ENCODE results near the gene ABCA2.

ABCA2 gene

DNA sequence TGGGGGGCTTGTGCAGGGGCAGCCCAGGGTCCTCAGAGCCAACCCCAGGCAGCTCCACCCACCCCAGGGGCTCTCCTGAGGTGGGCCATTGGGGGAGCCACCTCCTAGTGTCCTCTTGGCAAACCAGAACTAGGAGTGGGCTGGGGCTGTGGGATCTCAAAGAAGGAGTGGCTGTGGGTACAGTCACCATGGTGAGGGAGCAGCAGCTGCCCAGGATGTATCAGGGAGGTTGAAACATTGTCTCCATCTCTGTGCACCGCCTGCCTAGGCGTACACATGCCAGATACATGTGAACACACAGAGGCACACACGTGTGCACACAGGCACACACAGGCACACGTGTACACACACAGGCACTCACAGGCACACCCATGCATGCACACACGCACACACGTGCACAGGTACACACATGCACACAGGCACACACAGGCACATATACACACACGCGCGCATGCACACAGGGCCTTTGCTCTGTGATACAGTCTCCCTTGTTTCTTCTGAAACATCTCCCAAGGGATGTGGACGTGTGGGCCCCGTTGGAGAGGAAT, 65.3 kb downstream of the ABCA2 start:
- DNase-seq (ENCODE audit: low read depth) = no peak

DNA sequence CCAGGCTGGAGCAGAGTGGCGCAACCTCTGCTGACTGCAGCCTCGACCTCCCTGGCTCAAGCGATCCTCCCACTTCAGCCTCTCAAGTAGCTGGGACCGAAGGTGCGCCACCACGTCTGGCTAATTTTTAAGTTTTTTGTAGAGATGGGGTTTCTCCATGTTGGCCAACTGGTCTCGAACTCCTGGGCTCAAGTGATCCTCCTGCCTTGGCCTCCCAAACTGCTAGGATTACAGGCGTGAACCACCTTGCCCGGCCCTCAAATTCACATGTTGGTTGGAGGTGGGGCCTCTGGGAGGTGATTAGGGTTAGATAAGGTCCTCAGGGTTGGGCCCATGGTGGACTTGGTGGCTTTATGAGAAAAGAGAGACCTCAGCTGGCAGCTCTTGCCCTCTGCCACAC, 65.9 kb downstream of the ABCA2 start:
- DNase-seq (ENCODE audit: low read depth) = no peak

DNA sequence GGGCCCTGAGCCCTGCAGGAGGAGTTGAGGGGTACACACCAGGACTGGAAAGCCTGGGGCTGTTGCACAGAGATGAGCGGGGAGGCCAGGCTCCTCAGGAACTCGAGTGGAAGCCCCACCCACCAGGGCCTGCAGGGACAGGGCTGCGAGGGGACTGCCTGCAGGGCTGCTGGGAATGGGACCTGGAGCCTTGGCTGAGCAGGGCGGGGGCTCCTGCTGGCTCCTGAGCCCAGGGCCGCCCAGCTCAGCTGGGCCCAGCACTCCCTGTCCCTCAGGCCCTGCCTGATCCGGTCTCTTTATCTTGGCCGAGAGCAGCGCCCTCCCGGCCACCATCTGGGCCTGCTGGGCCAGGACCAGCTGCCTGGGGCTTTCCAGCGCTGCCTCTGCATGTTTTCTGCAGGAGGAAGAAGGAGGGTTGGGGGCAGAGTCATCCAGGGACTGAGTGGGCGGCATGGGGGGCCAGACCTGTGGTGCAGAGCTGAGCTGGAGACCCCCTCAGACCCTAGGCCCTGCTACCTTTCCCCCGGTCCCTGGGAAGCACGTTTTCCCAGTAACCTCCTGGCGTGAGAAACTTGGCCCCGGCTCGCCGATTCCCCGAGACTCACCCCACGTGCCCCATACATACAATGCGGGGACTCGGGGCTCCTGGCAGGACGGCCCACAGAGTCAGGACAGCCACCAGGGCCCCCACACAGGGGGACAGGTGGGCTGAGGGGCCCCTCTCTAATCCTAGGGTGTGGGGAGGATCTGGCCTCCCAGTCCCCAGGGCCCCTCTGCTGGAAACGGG, 66.6 kb downstream of the ABCA2 start:
- DNase-seq (ENCODE audit: low read depth) = no peak

DNA sequence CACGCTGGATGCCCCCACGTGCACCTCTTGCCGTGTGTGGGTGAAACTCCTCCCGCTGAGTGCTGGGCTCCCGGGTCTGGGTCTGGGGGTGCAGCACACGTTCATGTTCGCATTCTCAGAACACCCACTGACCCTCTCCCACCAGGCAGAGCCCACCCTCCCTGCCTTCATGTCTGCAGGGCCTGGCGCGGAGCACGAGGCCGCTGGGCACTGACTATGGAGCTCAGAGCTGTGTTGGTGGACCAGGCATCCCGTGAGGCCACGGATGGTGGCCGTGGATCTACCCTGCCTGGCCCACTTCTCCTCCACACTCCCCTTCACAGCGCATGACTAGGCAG, 67.1 kb downstream of the ABCA2 start:
- DNase-seq (ENCODE audit: low read depth) = no peak

DNA sequence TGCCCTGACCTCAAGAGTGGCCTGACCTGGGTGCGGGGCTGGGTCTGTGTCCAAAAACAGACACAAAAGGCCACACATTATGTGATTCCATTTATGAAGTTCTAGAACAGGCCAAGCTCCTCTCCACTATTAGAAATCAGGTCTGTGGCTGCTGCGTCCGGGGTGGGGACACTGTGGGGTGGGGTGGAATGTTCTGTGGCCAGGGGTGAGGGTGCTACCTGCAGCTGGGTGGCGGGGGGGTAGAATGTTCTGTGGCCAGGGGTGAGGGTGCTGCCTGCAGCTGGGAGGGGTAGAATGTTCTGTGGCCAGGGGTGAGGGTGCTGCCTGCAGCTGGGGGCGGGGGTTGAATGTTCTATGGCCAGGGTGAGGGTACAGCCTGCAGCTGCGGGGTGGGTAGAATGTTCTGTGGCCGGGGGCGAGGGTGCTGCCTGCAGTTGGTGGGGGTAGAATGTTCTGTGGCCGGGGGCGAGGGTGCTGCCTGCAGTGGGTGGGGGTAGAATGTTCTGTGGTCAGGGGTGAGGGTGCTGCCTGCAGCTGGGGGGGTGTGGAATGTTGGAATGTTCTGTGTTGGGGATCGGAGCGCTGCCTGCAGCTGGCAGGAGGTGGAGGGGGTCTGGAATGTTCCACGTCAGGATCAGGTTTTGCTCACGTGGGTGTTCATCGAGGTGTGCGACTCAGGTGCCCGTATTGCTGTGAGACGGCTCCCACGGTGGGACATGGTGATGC, 67.7 kb downstream of the ABCA2 start:
- DNase-seq (ENCODE audit: low read depth) = no peak

DNA sequence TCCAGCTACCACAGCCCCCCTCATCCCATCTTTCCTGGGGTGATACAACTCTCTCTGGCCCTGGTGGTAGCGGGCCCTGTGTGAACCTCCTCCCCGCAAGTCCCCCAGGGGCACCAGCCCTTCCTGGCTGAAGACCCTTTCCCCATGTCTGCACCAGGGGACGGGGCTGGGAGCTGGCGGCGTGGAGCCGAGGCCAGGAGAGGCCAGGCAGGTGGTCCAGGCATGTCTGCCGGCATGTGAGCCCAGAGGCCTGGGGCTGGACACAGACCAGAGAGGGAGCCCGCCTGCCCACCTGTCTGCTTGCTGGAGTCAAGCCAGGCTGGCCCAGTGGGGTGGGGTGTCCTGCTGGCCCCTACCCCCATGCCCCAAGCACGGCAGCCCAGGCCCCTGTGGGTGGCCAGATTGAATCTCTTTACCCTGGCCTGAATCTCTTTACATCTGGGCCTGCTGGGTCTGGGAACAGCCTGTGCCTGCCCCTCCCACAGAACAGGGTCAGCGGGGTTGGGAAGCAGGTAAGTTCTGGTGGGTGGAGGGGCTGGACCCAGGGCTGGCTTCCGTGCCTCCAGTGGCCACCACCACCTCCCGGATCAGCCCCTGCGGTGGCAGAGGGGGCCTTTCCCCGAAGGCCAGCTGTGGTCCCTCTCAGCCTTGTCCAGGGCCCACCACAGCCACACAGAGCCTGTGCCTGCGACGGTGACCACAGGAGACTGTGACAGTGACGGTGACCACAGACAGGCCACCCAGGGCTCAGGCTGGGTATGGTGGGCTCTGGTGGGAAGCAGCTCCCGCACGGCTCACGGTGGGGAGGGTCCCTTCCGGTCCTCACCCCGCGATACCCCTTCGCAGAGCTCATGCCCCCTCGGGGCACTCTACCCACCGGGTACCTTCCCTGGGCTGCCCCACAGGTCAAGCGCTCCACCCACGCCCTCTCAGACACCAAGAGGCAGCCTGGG, 68.9 kb downstream of the ABCA2 start:
- DNase-seq (ENCODE audit: low read depth) = no peak

DNA sequence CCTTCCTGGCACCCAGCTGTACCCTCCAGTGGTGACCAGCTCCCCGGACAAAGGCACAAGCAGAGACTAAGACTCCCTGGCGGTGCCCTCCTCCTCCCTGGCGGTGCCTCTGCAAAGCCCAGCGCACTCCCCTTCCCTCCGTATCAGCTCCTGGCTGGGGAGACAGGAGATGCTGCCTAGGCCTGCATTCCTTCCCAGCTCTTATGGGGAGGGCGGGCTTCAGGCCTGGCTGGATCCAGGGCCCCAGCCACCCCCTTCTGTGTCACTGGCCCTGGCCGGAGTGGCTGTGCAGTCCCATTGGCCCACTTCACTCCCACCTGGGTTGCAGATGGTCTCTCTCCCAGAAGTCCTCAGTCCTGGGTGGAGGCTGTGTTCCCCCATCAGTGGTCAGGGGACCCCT, 69.6 kb downstream of the ABCA2 start:
- DNase-seq (ENCODE audit: low read depth) = no peak

DNA sequence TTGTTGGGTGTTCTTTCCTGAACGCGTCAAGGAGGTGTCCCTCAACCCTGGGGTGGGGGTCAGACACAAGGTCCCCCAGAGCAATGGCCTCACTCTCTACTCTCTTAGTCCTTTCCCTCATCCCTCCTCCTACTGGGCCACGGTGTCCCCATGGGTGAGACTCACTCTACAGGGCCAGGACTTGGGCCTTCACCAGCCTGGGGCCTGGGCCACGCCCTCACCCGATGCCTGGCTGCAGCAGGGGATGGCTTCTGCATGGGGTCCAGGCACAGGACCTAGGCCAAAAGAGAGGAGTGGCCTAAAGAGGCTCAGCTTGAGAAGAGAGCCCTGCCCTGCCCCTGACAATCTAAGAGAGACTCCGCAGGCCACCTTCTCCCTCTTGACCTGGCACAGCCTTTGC, 70.1 kb downstream of the ABCA2 start:
- no peak for DNase-seq (ENCODE audit: low read depth)

DNA sequence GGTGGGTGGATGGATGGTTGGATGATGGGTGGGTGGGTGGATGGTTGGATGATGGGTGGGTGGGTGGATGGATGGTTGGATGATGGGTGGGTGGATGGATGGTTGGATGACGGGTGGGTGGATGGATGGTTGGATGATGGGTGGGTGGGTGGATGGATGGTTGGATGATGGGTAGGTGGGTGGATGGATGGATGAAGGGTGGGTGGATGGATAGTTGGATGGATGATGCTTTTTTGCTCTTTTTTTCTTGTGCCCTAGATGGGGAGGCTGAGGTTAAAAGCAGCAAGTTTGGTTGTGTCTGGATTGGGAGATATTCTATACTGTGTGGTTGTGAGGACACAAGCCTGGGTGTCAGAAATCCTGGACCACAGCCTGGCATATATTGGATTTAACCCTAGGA, 70.6 kb downstream of the ABCA2 start:
- DNase-seq (ENCODE audit: low read depth) = no peak

Data from CMK (cell line).